CD4-positive, alpha-beta T cell treated with Interleukin-6 for 4 hours (primary cell): Measurements from ENCODE around the gene LRRC4.

Source experiments
- DNase-seq: peaks from one replicate; pipeline ENCODE4 v3.0.0-alpha.2; 2020; ENCODE audit warnings: mixed read lengths

Gene LRRC4

DNA sequence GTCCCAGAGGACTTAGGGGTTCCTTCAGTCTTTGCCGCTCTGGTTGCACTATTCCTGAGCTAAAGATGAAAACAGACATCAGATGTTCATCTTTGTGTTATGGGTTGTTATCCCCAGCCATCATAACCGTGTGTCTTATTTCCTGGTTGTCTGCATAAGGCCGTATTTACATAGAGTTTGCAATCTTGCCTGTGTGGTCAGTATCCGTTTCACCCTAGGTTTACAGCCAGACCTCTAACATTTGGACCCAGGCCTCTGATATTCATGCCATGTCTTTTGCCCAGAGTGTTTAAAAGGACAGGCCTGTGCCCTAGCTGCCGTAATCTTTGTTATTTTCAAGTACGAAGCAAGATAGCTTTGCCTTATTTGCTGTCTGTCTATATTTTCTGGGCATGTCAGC lies 26.6 kb downstream of the LRRC4 start:
- no peak for DNase-seq

DNA sequence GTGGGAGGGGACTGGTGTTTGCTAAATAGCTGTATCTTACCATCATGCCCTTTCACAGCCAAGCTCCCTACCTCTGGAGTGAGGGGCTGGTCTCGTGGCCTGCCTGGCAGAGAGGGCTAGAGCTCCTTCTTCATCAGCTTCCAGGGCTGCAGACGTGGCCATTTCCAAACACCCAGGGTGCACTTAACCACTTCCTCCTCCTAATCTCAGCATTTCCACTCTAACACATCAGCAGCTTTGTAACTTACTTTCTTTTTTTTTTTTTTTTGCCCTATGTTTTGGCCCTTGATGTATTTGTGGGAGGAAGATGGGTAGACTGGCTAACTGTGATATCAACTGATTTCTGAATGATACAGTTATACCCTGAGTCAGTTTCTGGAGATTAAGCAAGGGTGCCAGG lies 27.4 kb downstream of the LRRC4 start:
- DNase-seq, result no peak

DNA sequence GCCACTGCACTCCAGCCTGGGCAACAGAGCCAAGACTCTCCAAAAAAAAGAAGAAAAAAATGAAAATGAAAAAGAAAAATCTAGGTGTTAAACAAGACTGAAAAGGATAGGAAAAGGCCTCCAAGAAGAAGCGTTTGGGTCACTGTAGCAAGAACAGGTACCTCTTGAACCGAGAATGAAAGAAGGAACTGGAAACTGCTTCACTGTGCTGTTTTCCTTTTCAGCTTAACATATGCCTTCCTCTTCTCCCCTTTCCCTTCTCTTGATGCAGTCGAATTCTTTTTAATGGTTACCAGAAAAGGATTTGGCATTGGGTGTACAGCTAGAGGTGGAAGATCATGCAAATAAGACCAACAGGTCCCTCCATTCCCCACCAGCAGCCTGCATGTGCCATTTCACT lies 28.1 kb downstream of the LRRC4 start:
- DNase-seq, result no peak

DNA sequence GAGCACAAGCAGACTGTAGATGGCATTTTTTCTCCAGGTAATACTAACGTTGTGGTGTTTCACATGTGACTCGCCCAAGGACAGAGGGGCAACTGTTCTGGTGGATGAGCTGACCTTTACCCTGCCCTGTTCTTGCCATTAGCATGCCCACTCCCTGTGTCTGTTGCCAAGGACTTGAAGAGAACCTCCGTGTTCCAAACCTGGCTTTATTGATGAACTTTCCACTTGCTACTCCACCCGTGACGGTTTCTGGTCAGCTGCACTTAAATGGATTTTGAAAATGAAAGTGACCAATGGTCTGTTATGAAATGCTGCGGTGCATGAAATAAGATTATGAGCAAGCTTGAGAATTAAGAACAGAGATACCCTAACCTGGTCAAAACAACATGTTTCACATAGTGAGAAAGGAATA lies 30.4 kb downstream of the LRRC4 start:
- DNase-seq, result no peak

DNA sequence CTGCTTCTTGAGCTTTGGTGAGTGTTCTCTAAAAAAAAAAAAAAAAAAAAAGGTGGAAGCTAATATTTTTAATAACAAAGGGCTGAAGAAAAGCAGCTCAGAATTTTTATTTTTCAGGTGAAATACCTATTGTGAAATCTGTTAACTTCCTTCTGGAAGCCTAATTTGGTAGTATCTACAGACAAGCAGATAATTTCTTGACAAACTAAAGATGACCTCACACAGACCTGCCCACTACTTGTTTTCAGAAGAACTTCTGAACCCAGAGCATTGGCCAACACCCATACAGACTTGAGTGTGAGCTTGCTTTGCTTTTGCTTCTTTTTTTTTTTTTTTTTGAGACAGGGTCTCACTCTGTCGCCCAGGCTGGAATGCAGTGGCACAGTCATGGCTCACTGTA lies 31.2 kb downstream of the LRRC4 start:
- DNase-seq, result no peak

DNA sequence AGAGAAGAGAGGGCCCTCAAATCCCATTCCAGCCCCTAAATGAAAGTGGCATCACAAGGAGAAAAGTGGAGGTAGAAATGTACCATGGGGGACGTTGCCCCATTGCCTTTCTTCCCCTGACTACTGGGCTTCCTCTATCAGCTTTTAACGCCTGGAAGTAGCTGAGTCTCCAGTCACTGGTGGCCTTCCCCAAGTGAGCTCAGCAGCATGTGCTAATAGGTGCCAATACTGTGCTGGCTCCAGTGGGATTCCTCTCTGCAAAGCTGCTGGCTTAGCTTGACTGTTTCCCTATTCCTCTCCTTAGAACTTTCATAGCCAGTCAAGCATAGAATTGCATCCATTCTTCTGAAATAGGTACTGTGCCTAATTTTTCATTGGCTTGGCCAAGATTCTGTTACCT lies 32.6 kb downstream of the LRRC4 start:
- DNase-seq, result no peak

DNA sequence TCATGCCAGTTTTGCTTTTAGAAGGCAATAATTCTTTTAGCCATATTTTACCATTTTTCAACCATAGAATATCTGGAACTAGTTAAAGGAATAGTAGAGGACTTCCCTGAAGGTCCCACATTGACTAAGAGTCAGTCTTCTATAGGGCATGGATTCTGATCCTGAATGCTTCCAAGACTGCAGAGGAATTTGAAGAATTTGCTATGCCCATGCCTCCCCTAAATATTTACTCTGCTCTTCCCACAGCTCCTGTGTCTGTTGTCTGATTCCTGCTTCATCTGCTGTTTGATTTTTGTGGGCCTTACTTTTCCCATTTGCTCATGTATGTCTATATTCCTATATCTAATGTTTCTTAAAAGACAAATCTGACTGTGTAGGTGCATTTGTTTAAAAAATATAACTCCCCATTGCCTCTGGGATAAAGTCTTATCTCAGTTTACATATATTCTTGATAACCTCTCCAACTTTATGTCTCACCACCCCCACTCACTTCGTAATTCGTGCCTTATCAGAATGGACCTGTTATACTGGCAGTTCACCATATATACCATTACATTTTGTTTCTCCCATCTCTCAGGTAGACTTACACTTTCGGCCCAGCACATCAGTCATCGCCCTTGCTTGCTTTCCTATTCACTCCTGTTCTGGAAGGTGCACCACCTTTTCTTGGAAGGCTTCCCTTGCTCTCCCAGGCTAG lies 33.9 kb downstream of the LRRC4 start:
- DNase-seq, result no peak

DNA sequence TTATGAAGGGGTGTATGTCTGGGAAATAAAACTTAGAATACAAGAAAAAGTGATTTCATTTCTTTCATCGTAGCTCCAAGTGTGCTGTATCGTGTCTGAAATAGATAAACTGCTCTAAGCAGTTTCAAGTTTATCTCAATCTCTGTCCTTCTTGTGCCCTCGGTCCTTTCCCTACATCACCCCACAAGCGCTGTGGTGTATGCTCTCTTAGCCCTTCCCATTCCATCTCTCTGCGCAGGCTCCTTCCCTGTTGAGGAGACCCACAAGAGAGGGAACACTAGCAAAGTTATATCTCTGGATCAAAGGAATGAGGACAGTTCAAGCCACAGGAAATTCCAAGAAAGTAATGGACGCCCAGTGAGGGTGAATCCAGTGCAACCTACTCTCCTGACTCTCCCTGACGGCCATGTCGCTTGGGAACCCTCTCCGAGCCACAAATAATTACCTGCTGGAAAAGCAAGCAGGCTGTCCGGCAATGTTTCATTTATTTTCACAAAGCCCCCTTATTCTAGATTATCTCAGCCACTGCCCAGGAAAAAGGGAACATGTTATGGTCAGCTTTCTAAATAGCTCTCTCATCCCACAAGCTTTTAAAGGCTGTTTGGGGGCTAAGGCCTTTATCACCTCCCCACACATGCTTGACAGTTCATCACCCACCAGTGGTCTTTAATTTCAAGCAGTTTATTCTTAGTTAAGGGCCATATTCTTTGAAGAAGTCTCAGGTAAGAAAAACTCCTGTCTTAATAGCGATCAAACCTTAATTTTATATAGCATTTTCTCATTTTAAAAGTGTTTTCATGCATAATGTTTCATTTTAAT lies 34.8 kb downstream of the LRRC4 start:
- no peak for DNase-seq

DNA sequence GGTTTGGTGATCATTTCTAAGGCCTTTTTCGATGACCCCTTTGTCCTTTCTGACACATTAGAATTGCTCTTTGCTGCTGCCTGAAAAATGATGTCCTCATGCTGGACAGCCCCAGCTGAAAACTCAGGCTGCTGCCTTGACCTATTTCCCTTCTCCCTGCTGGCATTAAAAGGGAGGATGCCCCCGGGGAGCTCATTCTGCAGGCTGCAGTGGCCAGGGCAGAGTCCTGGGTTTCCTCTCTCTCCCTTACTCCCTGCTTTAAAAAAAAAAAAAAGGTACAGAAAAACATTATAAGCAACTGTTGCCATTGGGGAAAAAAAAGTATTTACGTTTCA lies 35.4 kb downstream of the LRRC4 start:
- DNase-seq, result no peak

DNA sequence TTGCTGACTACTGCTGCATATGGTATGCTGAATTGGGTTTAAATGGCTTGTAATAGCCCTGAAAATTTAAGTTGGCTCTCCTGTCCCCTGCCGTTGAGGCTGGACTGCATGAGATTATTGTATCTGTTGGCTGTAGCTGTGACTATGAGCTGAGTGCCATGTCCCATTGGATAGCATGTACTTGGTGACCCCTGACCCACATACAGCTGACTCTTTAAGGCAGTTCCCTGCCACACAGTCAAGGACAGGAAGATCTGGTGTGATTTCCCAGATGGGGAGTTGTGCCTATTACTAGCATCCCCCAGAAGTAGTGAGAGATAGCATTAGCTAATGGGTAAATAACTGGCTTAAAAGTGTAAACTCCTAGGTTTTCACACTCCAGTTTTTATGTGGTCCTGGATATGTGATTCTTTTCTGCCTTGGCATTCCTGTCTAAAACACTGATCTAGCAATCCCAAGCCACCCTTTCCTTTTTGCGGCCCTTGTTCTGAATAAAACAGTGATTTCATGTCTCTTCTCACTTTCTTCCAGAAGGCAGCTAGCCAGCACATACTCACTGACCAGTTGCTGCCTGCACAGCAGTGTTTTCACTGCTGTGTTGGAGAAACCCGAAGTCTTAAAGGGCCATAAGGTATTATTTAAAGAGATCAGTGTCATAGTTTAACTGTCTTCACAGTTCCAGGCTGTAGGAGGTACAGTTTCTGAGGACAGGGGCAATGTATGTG lies 35.9 kb downstream of the LRRC4 start:
- DNase-seq, result no peak

DNA sequence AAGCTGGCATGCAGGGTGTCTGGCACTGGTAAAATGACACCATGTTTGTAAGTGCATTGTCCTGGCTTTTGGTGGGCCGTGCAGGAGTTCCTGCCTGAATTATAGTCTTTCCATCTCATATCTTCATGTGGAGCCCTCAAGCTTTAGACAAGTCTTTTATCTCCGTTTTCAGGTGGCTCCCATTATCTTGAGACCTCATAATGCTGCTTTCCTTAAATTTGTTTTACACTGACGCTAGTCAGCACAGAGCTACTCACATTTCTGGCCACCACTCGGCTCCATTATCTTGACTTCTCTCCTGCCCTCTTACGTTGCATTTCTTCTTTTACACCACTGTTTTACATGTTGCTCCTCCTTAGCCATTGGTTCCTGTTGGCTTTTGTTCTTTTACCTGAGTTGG lies 37.2 kb downstream of the LRRC4 start:
- no peak for DNase-seq

DNA sequence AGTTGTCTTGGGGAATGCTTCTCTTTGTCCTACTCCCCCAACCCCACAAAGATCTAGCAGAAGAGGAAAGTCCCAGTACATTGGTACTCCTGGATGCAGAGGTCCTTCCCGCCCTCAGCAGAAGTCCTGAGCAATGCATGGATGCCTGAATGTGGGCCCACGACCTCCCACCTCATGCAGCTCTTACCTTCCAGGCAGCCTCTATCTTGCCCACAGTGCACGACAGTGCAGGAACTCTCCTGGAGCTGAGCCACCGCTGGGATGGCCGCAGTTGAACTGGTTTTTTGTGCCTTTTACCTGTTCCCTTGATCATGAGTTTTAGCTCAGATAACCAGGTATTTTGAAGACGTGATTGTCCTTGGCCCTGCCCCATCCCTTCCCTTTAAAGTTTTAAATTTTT lies 37.9 kb downstream of the LRRC4 start:
- DNase-seq, result no peak

DNA sequence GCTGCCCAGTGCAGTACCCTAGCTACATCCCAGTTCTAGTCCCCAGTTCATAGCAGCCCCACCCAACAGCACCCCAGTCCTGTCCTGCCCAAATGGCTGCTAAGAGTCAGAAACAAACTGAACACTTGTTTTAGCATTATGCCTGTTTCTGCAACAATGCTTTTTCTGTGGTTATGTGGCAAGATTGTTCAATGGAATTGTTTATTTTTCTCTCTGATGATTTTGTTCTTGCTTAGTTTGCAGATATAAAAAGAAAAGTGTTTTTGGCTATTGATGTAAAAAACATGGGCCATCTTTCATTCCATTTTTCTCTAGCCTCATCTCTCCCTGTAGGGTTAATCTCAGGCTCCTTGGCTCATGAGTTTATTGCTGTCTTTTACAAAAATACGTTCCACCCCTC lies 42.5 kb downstream of the LRRC4 start:
- DNase-seq, result no peak

DNA sequence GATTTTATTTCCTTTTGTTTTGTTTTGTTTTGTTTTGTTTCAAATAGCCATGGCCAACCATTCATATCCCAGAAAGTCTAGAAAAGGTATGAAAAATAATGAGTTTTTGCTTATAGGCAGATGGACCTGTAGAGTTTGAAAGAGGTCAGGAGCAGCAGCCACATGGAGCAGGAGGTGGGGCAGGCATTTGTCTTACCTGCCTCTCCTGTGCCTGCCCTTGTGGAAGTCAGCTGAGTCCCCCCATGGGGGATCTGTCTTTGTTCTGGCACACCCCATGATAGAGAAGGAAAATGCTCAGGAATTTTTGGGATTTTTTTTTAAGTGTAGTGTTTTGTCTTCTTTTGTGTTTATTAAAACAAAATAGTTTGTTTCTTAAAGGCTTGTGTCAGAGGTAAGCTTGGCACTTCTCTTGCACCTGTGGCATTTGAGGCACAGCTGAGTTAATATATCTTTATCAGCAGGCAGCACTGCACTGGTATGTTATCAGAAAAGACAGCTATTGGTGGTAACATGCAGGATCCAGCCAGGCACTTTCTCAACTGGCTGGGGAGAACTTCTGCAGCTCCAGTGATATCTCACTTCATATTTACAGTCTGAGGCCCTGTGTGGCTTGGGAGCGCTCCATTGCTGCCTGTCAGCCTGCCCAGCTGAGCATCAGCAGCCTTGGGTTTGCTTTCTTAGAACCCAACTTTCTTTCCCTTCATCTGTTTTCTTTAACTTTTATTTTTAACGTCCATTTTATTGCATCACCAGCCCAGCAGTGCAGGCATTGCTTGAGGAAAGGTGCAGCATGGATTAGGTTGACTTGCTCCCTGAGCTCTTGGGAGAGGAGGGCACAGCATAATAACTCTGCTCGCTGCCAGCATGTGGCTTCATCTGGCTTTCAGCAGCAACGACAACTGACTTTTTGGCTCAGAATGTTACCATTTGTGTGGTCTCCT lies 44.4 kb downstream of the LRRC4 start:
- DNase-seq, result no peak

DNA sequence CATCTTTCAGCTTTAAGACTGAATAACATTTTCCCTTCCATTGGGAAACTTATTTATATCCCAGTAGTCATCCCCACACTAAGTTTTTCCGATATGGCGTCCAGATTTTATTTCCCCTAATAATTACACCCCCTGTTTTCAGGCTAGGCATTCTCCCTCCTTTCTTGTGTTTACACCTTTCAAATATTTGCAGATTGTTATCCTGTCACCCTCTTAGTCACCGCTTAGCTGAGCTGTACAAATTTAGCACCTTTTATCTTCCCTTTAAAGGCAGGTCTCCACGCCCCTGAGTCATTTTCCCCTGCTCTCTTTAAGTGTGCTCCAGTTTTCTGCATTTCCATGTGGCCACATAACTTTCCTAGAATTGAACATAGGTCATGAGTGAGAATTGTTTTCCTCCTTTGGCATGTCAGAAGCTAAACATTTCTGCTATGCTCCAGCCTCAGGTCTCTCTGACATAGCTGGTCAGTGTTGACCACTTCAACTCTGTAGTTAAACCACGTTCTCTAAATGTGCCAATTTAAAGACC lies 47.4 kb downstream of the LRRC4 start:
- no peak for DNase-seq

DNA sequence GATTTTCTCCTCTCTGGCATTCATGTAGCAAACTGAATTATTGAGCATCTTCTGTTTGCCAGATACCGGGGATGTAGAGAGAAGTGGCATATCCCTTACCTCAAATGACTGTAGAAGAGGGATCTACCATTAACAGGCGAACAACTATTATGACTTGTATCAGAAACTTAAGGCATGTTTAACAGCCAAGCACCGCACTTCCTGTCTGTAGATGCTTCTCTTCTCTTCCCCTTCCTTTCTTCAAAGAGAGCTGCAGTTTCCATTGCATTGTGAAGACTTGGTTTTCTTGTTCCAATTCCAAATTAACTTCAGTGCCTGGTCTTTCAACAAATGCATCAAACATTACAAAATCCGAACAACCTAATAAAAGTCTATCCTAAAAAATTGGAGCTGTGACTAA lies 49.3 kb downstream of the LRRC4 start:
- DNase-seq, result no peak

DNA sequence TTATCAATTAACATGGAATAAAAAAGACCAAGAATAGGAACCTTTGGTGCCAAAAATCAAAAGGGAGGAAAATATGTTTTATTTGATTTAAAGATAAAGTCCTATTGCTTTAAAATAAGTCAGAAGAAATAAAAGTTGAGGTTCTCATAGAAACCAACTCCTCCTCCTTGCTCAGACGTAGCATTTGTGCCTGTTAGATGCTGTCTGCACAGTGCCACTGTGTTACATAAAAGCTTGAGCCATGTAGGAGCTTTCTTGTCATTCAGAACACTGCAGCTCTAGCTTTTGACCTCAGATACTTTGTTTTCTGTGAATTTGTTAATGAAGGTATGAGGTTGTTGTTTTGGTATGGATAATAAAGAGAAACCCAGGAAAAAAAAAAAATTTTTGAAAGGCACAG lies 50.3 kb downstream of the LRRC4 start:
- DNase-seq, result no peak

DNA sequence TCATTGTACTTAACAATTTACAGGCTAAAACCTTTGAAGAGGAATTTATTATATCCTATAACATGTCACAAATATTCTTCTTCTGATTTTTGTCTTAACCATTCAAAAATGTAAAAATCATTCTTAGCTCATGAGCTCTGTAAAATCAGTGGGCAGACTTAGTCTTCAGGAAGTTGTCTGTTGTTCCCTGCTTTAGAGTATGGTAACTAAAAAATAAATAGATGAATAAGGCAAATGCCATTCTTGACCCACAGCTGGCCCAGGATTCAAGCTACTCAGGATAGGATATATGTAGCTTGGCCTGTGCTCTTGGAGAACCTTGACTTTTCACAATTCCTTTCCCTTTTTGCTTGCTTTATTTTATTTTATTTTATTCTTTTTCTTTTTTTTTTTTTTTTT lies 51.5 kb downstream of the LRRC4 start:
- DNase-seq, result no peak

DNA sequence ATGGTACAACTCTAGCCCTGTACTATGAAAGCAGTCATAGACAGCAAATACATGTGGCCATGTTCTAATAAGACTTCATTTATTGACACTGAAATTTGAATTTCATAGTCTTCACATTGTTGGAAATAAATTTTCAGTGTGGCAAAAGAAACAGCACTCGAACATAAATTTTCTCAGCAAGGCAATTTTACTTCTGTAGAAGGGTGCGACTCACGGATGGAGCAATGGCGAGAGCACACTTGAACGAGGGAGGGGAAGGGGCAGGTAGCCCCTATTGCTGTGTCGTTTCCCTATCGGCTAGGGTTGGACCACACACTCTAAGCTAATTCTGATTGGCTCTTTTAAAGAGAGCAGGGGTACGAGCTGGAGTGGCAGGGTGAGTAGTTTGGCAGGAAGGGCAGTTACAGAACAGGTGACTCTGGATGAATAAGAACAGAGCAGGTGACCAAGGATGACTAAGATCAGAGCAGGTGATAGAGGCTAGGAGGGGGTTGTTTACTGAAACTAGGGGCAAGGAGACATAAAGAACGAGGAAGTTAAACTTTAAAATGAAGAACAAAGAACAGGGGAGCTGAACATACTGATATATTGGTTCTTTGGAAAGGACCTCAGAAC lies 52.0 kb downstream of the LRRC4 start:
- no peak for DNase-seq

DNA sequence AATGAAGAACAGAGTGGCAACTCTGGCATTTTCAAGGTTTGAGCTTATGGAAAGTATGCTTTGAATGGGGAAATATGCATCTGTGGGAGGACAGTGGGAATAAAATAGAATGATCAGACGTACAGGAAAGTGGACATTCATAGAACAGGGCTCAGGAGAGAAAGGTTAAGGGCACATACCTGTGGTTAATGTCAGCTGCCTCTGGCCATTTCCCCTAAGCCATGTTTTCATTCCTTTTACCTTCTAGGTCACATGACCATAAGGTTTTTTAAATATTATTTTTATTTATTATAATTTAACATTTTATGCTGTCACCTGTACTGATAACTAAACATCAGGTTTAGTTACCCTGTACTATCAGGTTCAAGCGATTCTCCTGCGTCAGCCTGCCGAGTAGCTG lies 52.8 kb downstream of the LRRC4 start:
- DNase-seq, result no peak
